ENCODE data around the gene CAPZA3.
"Not testable (repeated sequence)": the region's sequence is repeated elsewhere in the genome, so short reads cannot be mapped to it uniquely, and the experiment has no call there.

CAPZA3 gene, protein sequence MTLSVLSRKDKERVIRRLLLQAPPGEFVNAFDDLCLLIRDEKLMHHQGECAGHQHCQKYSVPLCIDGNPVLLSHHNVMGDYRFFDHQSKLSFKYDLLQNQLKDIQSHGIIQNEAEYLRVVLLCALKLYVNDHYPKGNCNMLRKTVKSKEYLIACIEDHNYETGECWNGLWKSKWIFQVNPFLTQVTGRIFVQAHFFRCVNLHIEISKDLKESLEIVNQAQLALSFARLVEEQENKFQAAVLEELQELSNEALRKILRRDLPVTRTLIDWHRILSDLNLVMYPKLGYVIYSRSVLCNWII

DNA sequence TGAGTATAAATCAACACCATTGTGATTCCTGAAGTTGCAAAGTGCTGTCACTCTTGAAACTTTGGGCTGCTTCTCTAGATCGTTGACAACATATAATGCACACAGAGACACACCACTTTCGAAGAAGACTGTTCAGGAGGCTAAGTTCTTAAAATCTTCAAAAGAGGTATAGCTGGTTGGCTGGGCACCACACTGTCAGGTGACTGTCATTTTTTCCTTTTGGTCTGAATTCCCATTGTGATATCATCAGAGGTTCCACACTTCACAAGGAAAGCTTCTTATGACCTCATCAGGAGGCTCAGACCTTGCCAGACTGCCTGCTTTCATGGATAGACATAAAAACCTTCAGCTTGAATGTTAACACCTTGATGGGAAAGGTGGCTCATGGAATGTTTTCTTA is at the start of gene CAPZA3, which contains the start of gene PLCZ1:
CAPZA3 (plus strand) TSS at position 301 of the 400 bp plus-strand sequence. CDS start 150 bp downstream, outside the sequence.
PLCZ1 (minus strand) TSS at position 194 of the 400 bp plus-strand sequence. CDS start 641 bp downstream, outside the sequence.
- H3K4me1 Mint-ChIP-seq (ENCODE audit: low read depth) = no peaks in the 10 kb centered on the region
- no peak within 1 kb of the TSS for H3K27ac Mint-ChIP-seq
- peaks cover 21% of the 10 kb centered on the region for H3K9me3 Mint-ChIP-seq
- no peaks in the 10 kb centered on the region for H3K27me3 Mint-ChIP-seq (ENCODE audit: low read depth)
- H3K36me3 Mint-ChIP-seq (ENCODE audit: low read depth) = no peaks in the 10 kb centered on the region
- no peak within 1 kb of the TSS for H3K4me3 Mint-ChIP-seq

DNA sequence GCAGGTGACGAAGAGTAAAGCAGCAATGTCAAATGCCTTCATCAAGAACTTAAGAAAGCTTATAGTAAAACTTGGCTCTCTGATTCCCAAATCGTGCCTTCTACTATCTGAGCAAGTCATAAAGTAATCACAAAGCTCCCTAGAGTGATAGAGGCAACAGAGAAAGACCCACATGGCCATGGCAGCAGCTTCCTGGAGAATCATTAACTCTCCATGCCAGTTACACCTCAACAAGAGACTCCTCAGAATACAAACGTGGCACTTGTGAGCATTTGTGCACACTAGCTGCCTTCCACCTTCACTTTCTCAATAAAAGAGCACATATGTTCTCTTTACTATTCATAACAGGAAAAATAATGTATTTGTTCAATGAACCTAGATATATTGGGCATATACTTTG is 48.1 kb upstream of the CAPZA3 start:
- Mint-ChIP-seq H3K4me3 (no peak overlapping the region), H3K27ac (no peak overlapping the region), H3K4me1 (ENCODE audit: low read depth) (no peaks in the 10 kb centered on the region), H3K27me3 (ENCODE audit: low read depth) (no peaks in the 10 kb centered on the region), H3K9me3 (peaks cover 19% of the 10 kb centered on the region), H3K36me3 (ENCODE audit: low read depth) (no peaks in the 10 kb centered on the region)

DNA sequence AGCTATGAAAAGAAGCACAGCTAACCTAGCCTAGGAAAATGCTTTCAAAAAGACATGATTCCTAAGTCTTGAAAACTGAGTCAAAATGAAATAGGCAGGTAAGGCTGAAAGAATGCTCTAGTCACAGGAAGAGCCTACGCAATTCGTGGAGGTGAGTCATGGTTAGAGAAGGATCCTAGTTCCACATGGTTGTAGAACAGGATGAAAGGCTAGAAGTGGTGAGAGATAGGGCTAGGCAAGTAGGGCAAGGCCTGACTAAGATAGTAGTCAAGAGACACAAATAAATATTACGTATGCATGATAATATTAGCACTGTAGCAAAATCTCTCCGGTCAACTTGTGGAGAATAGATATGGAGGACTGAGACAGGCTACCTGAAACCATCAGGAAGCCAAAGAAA is 47.3 kb upstream of the CAPZA3 start:
- Mint-ChIP-seq H3K36me3 (ENCODE audit: low read depth) (no peaks in the 10 kb centered on the region), H3K27me3 (ENCODE audit: low read depth) (no peaks in the 10 kb centered on the region), H3K4me3 (no peak overlapping the region), H3K4me1 (ENCODE audit: low read depth) (no peaks in the 10 kb centered on the region), H3K9me3 (peaks cover 19% of the 10 kb centered on the region), H3K27ac (no peak overlapping the region)

DNA sequence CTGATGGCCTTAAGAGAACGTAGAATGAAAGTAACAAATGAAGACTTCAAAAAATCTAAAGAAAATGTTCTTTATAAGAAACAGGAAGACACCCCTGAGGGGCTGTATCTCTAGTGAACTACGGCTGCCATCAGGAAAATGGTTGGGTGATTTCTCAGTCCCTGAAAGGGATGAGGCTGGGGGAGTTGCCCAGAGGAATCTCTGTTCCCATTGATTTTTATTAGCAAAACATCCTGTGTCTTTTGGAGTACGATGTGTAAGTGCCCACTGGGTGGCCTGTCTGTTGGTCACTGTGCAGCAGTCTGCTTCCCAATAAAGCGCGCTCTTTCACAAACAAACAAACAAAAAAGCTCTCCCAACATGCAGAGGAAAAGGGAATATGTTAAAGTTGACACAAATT is 43.9 kb upstream of the CAPZA3 start:
- not testable (repeated sequence) for H3K27ac Mint-ChIP-seq; H3K4me1 Mint-ChIP-seq (ENCODE audit: low read depth); H3K36me3 Mint-ChIP-seq (ENCODE audit: low read depth); H3K27me3 Mint-ChIP-seq (ENCODE audit: low read depth); H3K4me3 Mint-ChIP-seq
- peaks cover 23% of the 10 kb centered on the region for H3K9me3 Mint-ChIP-seq

DNA sequence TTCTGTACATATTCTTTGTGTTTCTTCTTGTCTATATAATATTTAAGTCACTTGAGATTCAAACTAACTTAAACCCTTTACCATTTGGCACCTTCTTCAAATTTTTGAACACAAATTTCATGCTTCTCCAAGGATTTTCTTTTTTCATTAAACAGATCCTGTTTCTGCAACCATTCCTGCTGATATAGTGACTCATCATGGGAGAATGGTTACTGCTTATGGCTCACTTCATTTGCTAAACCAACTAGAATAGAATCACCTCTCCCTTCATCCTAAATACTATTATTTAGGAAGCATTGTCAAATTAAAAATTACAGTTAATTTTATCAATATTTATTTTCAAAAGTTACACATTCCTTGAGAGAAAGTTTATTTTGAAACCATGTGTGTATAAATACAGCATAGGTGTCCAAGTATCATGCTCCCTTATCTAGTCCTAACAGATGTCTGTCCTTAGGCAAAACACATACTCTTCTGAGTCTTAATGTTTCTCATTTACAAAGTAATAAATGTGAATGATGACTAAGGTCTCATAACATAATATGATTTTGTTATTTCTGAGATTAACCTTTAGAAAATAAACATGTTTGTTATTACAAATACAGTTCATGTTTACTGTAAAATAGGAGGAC is 40.8 kb upstream of the CAPZA3 start:
- no peaks in the 10 kb centered on the region for H3K27me3 Mint-ChIP-seq (ENCODE audit: low read depth)
- no peaks in the 10 kb centered on the region for H3K4me1 Mint-ChIP-seq (ENCODE audit: low read depth)
- peaks cover 12% of the 10 kb centered on the region for H3K9me3 Mint-ChIP-seq
- H3K36me3 Mint-ChIP-seq (ENCODE audit: low read depth) = no peaks in the 10 kb centered on the region
- H3K4me3 Mint-ChIP-seq = no peak overlapping the region
- H3K27ac Mint-ChIP-seq = no peak overlapping the region

DNA sequence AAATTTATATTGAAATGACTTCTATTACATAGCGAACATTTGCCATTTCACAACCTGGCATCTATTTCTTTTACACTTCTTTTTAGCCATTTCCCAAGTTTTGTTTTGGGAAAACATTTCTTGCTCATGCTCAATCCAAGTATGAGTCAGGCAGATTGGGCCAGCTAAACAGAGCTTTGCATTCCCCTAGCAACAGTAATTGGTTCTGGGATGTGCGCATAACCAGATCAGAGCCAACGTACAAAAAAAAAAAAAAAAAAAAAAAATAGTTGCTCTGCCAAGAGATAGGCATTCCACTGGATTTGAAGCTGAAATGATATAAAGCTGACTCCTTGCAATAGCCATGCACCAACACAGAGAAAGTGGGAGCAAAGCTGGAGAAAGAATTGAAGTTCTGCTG is 37.6 kb upstream of the CAPZA3 start:
- H3K9me3 Mint-ChIP-seq = peaks cover 10% of the 10 kb centered on the region
- no peak overlapping the region for H3K27ac Mint-ChIP-seq
- H3K4me3 Mint-ChIP-seq = no peak overlapping the region
- H3K36me3 Mint-ChIP-seq (ENCODE audit: low read depth) = no peaks in the 10 kb centered on the region
- H3K4me1 Mint-ChIP-seq (ENCODE audit: low read depth) = no peaks in the 10 kb centered on the region
- no peaks in the 10 kb centered on the region for H3K27me3 Mint-ChIP-seq (ENCODE audit: low read depth)

DNA sequence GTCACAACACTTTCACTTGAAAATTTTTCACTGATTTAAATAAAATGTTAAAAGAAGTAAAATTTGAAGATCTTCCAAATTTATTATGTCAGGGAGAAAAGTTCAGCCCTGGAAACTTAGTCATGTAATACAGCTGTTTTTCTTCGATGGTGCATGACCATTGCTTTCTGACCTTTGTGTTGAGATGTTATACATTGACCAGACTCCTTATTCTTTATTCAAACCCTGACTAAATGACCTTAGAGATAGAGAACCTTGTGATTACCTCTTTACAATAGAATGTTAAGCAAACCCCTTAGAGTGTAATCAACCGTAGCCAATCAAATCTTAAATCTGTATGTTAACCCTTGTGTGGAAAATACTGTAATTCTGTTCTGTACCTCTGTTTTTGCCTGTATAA is 34.6 kb upstream of the CAPZA3 start:
- no peak overlapping the region for H3K27ac Mint-ChIP-seq
- H3K27me3 Mint-ChIP-seq (ENCODE audit: low read depth) = no peaks in the 10 kb centered on the region
- no peak overlapping the region for H3K4me3 Mint-ChIP-seq
- H3K4me1 Mint-ChIP-seq (ENCODE audit: low read depth) = no peaks in the 10 kb centered on the region
- H3K36me3 Mint-ChIP-seq (ENCODE audit: low read depth) = no peaks in the 10 kb centered on the region
- peaks cover 12% of the 10 kb centered on the region for H3K9me3 Mint-ChIP-seq

DNA sequence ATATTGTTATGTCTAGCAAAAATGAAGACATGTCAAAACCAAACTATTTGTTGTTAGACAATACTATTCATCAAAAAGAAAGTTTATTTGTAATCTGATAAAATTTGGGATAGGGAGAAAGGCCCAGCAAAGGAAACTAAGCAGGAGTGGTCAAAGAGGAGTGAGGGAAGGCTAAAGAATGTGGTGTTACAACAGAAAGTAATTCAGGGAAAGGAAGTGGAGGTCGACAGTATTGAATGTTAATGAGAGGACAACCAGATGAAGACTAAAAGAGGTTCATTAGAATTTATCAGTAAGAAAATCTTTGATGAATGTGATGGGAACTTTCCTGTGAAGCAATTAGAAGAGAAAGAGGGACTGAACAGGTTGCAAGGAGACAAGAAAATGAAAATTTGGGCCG is 34.0 kb upstream of the CAPZA3 start:
- Mint-ChIP-seq H3K36me3 (ENCODE audit: low read depth) (no peaks in the 10 kb centered on the region), H3K4me3 (no peak overlapping the region), H3K9me3 (peaks cover 12% of the 10 kb centered on the region), H3K4me1 (ENCODE audit: low read depth) (no peaks in the 10 kb centered on the region), H3K27ac (no peak overlapping the region), H3K27me3 (ENCODE audit: low read depth) (no peaks in the 10 kb centered on the region)

DNA sequence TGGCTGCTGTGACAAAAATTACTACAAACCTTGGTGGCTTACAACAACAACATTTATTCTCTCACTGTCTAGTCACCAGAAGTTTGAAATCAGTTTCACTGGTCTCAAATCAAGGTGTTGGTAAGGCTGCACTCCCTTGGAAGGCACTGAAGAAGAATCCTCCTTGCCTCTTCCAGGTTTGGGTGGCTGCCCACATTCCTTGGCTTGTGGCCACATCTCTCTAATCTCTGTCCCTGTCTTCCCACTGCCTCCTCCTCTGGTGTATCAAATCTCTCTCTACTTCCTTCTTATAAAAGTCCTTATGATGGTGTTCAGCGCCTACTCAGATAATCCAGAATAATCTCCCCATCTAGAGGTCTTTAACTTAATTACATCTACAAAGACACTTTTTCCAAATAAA is 31.1 kb upstream of the CAPZA3 start:
- Mint-ChIP-seq H3K36me3 (ENCODE audit: low read depth) (no peaks in the 10 kb centered on the region), H3K27me3 (ENCODE audit: low read depth) (no peaks in the 10 kb centered on the region), H3K4me1 (ENCODE audit: low read depth) (no peaks in the 10 kb centered on the region), H3K4me3 (no peak overlapping the region), H3K9me3 (peaks cover 22% of the 10 kb centered on the region), H3K27ac (no peak overlapping the region)

DNA sequence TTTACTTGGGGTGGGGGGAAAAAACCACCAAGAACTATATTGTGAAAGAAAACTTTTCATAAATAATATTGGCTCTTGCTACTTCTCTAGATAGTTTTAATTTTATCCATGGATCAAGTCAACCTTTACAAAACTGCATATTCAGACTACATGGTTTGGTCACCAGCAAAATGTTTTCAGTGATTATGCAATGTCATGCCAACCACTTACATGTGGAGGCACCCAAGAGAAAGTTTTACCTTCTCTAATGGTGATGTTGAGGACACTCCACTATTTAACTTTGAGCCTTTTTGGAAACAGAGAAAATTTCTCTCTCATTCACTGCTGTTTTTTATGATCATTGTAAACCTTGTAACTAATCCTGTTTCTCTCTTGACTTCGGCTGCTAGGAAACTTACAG is 21.7 kb upstream of the CAPZA3 start:
- Mint-ChIP-seq H3K27ac (no peak overlapping the region), H3K4me1 (ENCODE audit: low read depth) (no peaks in the 10 kb centered on the region), H3K4me3 (no peak overlapping the region), H3K9me3 (peaks cover 8% of the 10 kb centered on the region), H3K36me3 (ENCODE audit: low read depth) (no peaks in the 10 kb centered on the region), H3K27me3 (ENCODE audit: low read depth) (no peaks in the 10 kb centered on the region)

DNA sequence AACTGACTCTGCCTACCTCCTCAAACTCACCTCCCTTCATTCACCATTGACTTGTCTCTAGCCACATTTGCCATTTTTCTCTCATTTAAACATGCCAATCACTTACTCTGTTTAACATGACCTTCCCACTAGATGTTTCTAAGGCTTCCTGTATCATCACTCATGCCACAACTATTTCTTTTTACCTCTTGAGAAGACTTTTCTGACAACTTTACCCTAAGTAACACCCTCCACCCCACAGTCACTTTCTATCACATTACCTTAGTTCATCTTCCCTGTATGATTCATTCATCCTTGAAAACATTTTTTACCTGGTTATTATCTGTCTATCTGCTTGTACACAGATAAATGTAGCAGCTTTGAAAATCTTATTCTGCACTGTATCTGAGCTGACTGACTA is 19.5 kb upstream of the CAPZA3 start:
- Mint-ChIP-seq H3K4me1 (ENCODE audit: low read depth) (no peaks in the 10 kb centered on the region), H3K27me3 (ENCODE audit: low read depth) (no peaks in the 10 kb centered on the region), H3K27ac (no peak overlapping the region), H3K36me3 (ENCODE audit: low read depth) (no peaks in the 10 kb centered on the region), H3K9me3 (peaks cover 8% of the 10 kb centered on the region), H3K4me3 (no peak overlapping the region)

DNA sequence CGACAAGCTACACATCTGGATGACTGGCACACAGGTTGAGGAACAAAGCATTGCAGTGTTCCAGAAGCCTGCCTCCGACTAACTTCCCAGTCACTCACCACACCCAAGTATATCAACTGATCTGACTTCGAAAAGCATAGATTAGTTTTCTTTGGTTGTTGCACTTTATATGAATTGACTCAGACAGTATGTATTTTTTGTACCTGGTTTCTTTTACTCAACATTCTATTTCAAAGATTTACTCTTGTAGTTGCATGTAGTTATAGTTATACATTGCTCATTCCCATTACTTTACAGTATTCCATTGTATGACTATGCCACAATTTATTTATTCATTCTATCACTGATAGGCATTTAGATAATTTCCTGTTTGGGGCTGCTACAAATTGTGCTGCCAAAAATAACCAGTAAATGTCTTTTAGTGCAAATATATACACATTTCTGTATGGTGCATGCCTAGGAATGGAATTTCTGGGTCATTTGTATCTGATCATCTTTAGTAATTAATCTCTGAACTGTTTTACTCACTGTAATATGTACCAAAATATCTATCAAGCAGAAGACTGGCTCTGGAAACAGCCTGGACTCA is 17.9 kb upstream of the CAPZA3 start:
- Mint-ChIP-seq H3K4me3 (no peak overlapping the region), H3K27ac (no peak overlapping the region), H3K27me3 (ENCODE audit: low read depth) (no peaks in the 10 kb centered on the region), H3K4me1 (ENCODE audit: low read depth) (no peaks in the 10 kb centered on the region), H3K9me3 (no peaks in the 10 kb centered on the region), H3K36me3 (ENCODE audit: low read depth) (no peaks in the 10 kb centered on the region)

DNA sequence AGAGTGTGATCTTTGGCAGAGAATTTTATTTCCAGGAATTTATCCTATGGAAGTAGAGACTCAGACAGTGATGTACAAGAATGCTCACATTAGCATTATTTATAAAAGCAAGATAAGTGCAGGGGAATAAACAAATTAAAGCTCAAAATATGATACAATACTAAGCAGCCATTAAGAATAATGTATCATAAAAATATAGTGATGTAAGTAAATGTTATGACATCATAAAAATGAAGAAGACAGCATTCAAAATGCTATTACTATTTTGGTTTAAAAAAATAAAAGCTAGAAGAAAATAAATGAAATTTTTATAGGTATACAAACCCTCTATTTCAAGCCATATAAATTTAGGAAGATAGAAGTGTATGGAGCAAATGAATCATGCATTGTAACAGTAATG is 17.2 kb upstream of the CAPZA3 start:
- no peaks in the 10 kb centered on the region for H3K27me3 Mint-ChIP-seq (ENCODE audit: low read depth)
- no peak overlapping the region for H3K27ac Mint-ChIP-seq
- H3K9me3 Mint-ChIP-seq = no peaks in the 10 kb centered on the region
- no peak overlapping the region for H3K4me3 Mint-ChIP-seq
- H3K36me3 Mint-ChIP-seq (ENCODE audit: low read depth) = no peaks in the 10 kb centered on the region
- H3K4me1 Mint-ChIP-seq (ENCODE audit: low read depth) = no peaks in the 10 kb centered on the region

DNA sequence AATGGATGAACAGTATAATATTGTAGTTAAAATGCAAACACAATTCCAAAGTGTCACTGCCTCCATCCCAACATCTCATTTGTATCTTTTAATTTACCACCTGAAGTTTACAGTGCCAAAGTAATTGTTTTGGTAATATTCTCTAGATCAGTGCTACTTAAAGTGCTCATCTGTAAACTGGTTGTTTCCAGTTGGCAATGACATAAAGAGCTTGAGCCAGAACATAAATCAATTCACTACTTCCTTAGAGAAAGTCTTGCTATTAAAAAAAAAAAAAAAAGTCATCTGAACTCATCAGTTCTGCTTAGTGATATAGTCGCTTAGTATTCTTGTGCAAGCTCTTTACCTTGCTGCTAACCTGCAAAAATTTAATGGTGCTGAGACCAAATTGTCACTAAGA is 16.5 kb upstream of the CAPZA3 start:
- H3K27ac Mint-ChIP-seq = no peak overlapping the region
- H3K9me3 Mint-ChIP-seq = no peaks in the 10 kb centered on the region
- no peak overlapping the region for H3K4me3 Mint-ChIP-seq
- no peaks in the 10 kb centered on the region for H3K4me1 Mint-ChIP-seq (ENCODE audit: low read depth)
- no peaks in the 10 kb centered on the region for H3K36me3 Mint-ChIP-seq (ENCODE audit: low read depth)
- no peaks in the 10 kb centered on the region for H3K27me3 Mint-ChIP-seq (ENCODE audit: low read depth)

DNA sequence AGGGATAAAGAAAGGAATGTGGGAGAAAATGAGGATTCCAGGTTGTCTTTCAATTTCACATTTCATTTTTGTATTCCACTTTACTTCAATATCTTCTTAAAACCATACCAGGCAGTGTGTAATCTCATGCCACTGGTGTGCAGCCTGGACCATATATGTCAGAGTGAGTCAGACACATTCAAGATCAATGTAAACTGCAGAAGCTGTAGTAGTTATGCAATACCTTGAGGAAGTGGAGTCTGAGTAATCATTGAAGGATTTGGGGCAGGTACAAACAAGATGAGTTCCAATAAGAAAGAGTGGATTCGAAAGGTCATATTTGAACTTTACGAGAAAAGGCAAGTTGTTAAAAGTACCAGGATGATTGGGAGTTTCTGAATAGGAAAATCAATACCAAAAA is 14.2 kb upstream of the CAPZA3 start:
- Mint-ChIP-seq H3K4me1 (ENCODE audit: low read depth) (no peaks in the 10 kb centered on the region), H3K9me3 (no peaks in the 10 kb centered on the region), H3K4me3 (no peak overlapping the region), H3K27me3 (ENCODE audit: low read depth) (no peaks in the 10 kb centered on the region), H3K27ac (no peak overlapping the region), H3K36me3 (ENCODE audit: low read depth) (no peaks in the 10 kb centered on the region)

All from T-helper 1 cell treated with Interleukin-12 subunit alpha and Interleukin-12 subunit beta and Interleukin-4 antibody, amounts not matched to agents 30 μg/mL and 1 μg/mL, for 36 hours (primary cell).